Thoracic aorta (tissue), 2 donors: Measurements from ENCODE around the gene BMP4. TPM values are rescaled to one million over a fixed set of nuclear protein-coding genes. Genes with fewer than 3 reads are reported as not detected.

Experiments
- ATAC-seq: fragments of 150-250 bp; one replicate; pipeline ENCODE4 v1.8.0; 2017; ENCODE audit warnings: low read depth; ENCODE audit not compliant: insufficient number of reproducible peaks, low FRiP score
- DNase-seq: peaks from one replicate; pipeline ENCODE4 v3.0.0-alpha.2; 2020; ENCODE audit warnings: low spot score
- H3K27ac ChIP-seq, 2 donors: fragments of 200-600 bp; sonication (generic); 1 replicate in 1 of 2; 2 replicates in 1 of 2; pipeline ENCODE4 v1.5.1; 2016; ENCODE audit warnings: mild to moderate bottlenecking in 2 of 2, moderate library complexity in 2 of 2
- H3K27me3 ChIP-seq: fragments of 200-600 bp; sonication (generic); replicated peaks from 2 replicates; pipeline ENCODE4 v1.6.0; 2016; ENCODE audit warnings: mild to moderate bottlenecking; ENCODE audit not compliant: insufficient read depth
- H3K36me3 ChIP-seq: fragments of 200-600 bp; sonication (generic); one replicate; pipeline ENCODE4 v1.5.1; 2016
- H3K4me1 ChIP-seq, 2 donors: fragments of 200-600 bp; sonication (generic); 1 replicate in 1 of 2; 2 replicates in 1 of 2; pipeline versions ENCODE4 v1.5.1 to v1.6.0; 2016; ENCODE audit warnings: low read depth in 2 of 2, mild to moderate bottlenecking in 1 of 2; ENCODE audit not compliant: control insufficient read depth in 1 of 2
- H3K4me3 ChIP-seq: fragments of 200-600 bp; sonication (generic); 2 replicates; pipeline ENCODE4 v1.5.1; 2016; ENCODE audit warnings: mild to moderate bottlenecking
- H3K9me3 ChIP-seq: fragments of 200-600 bp; sonication (generic); 2 replicates; pipeline ENCODE4 v1.5.1; 2016
- total RNA-seq, 2 donors: library from RNA; depleted of rRNA; stranded (reverse); fragments of >200 nt; gene quantifications; one replicate each; pipeline versions ENCODE4 v1.1.0 to v1.2.3, GENCODE V29; 2016
- TF ChIP-seq, protein P1 (sequence below): fragments of 200-600 bp; sonication (generic); IDR thresholded peaks from one replicate; pipeline ENCODE4 v1.5.1; 2019; ENCODE audit warnings: antibody characterized with exemption

The BMP4 gene
- total RNA-seq, 2 donors from 2014 or later, result 23.7 to 26.9 TPM

DNA sequence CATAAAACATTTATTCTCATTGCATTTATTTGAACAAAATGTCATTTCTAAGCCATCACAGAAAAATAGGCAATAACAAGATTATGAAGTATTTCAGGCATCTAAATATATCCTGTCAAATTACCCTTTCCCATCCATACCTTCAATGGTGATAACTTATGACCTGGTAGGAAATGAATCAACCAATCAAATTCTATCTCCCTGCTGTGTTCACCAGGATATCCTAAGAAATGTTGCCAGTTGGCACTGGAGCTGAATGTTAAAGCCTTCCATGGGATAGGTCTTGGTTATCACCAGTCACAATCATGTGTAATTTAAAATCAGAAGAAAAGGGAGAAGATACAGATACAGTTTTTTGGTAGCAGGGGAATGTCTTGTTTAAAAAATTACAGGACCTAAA is 23.7 kb downstream of the BMP4 start:
- no peaks in the 10 kb centered on the region for H3K36me3 ChIP-seq
- no peak overlapping the region for H3K4me3 ChIP-seq
- no peak for ATAC-seq
- H3K4me1 ChIP-seq, result no peaks in the 10 kb centered on the region
- no peaks in the 10 kb centered on the region for H3K27me3 ChIP-seq
- no peaks in the 10 kb centered on the region for H3K9me3 ChIP-seq
- TF ChIP-seq, protein P1, sequence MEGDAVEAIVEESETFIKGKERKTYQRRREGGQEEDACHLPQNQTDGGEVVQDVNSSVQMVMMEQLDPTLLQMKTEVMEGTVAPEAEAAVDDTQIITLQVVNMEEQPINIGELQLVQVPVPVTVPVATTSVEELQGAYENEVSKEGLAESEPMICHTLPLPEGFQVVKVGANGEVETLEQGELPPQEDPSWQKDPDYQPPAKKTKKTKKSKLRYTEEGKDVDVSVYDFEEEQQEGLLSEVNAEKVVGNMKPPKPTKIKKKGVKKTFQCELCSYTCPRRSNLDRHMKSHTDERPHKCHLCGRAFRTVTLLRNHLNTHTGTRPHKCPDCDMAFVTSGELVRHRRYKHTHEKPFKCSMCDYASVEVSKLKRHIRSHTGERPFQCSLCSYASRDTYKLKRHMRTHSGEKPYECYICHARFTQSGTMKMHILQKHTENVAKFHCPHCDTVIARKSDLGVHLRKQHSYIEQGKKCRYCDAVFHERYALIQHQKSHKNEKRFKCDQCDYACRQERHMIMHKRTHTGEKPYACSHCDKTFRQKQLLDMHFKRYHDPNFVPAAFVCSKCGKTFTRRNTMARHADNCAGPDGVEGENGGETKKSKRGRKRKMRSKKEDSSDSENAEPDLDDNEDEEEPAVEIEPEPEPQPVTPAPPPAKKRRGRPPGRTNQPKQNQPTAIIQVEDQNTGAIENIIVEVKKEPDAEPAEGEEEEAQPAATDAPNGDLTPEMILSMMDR, result no peak
- DNase-seq, result no peak
- no peak overlapping the region for H3K27ac ChIP-seq

DNA sequence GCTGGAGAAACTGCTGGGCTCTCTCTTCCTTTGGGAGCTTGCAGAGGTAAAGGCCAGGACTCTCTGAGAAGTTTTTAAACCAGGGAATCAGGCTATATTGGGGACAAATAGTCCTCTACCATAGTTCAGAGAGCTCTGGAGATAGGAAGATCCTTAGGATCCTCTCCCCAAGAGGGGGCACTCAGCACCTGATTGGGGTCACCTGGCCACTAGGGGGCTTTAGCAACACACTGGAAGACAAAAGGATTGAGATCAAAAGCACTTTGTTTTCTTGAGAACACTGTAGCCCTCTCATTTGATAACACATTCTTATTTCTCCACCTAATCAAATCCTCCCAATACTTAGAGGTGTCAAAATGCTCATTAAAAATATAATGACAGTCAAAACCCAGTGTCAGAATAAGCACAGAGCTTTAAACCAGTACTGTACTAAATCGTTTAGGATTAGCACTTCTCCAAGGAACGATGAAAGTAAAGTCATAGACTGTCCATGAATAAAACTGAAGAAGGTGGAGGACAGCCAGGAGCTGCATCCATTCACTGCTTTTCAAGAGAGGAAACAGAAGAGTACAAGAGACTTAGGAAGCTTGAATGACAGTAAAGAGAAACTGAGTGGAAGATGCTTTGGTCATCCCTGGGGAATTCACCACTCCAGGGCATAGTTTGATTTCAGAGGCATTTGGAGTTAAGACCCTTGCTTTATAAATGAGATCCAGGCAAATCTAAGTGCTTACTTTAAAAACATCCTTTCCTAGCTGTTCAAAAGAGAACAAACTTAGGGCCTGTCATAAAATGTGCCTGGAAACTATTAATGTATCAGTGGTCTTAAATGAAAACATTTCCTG is 26.5 kb downstream of the BMP4 start:
- DNase-seq (no peak), ATAC-seq (no peak)
- TF ChIP-seq, protein P1, result peak; percentile 29
- H3K4me3 ChIP-seq, result no peak overlapping the region
- H3K27me3 ChIP-seq, result no peaks in the 10 kb centered on the region
- no peaks in the 10 kb centered on the region for H3K36me3 ChIP-seq
- H3K9me3 ChIP-seq, result no peaks in the 10 kb centered on the region
- no peak overlapping the region for H3K27ac ChIP-seq
- no peaks in the 10 kb centered on the region for H3K4me1 ChIP-seq

DNA sequence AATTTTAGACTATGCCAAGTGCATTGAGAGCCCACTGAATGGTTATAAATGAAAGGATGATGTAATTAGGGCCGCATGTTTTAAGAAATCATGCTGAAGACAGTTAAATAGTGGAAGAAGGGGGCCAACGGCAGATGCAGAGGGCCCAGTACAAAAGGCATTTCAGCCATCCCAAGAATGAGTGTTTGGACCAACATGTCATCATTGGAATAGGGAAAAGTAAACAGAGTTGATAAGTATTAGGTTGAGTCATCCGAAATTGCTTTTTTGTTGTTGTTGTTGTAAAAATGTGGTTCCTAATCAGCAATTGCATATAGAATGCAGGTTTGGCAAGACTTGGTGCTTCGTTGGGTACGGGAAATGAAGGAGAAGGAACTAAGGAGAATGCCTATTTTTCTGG is 29.5 kb downstream of the BMP4 start:
- Histone ChIP-seq H3K27me3 (no peaks in the 10 kb centered on the region), H3K36me3 (no peaks in the 10 kb centered on the region), H3K9me3 (no peaks in the 10 kb centered on the region), H3K4me1 (no peaks in the 10 kb centered on the region), H3K4me3 (no peak overlapping the region), H3K27ac (no peak overlapping the region)
- ATAC-seq, result no peak
- DNase-seq, result no peak
- TF ChIP-seq, protein P1, result no peak

DNA sequence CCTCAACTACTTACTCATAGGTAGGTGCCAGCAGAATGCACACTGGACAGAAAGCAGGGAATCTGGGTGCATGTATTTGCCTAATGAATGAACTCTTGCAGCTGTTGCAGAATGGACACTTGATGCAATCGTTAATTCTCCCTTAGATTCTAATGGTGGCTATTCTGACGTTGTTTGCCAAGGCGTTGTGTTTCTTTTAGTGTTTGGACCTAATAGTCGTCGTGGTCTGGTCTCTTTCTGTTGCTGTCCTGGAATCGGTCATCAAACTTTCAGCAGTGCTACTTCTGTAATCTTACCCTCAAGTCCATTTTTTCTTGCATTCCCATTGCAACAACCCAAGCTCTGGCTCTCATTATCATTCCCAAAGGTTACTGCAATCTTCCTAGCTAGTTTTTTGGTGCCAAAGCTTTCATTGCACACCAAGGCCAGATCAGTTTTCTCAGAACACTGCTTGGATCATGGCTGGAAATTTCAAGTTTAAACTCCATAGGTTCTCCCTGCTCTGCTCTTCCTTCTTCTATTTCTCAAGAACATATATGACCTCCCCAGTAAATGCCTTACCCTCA is 31.3 kb downstream of the BMP4 start:
- no peak for ATAC-seq
- H3K4me1 ChIP-seq, result no peaks in the 10 kb centered on the region
- no peaks in the 10 kb centered on the region for H3K27me3 ChIP-seq

DNA sequence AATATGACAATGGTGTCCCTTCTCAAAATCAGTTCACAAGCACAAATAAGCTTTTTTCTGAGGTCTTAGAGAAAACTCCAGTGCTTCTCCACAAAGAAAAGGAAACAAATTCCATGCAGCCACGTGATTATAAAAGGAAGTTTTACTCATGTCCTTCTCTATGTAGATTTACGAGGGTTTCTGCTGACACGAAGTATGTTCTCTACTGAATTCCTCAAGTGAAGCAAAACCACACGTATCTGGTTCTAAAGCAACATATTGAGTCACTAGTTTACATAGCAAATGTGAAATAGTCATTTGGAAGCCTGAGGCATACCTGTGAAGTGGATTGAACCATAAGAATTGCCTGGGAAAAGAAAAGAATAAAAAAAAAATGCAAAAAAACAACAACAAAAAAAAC is 31.9 kb downstream of the BMP4 start:
- H3K9me3 ChIP-seq, result no peaks in the 10 kb centered on the region
- H3K4me3 ChIP-seq, result no peak overlapping the region
- no peaks in the 10 kb centered on the region for H3K36me3 ChIP-seq
- TF ChIP-seq, protein P1, result no peak
- no peaks in the 10 kb centered on the region for H3K27me3 ChIP-seq
- DNase-seq (no peak), ATAC-seq (no peak)
- no peak overlapping the region for H3K27ac ChIP-seq
- no peaks in the 10 kb centered on the region for H3K4me1 ChIP-seq

More for the DNA sequence above, 31.3 kb downstream of the BMP4 start:
- H3K27ac ChIP-seq, result no peak overlapping the region
- TF ChIP-seq, protein P1, result no peak
- no peaks in the 10 kb centered on the region for H3K9me3 ChIP-seq
- H3K36me3 ChIP-seq, result no peaks in the 10 kb centered on the region
- H3K4me3 ChIP-seq, result no peak overlapping the region
- no peak for DNase-seq
